Eye (tissue), 1 donor: ENCODE data around the gene FBXO31.
"Not testable (repeated sequence)": the region's sequence is repeated elsewhere in the genome, so short reads cannot be mapped to it uniquely, and the experiment has no call there.

Experiments
- DNase-seq: peaks from one replicate; pipeline ENCODE4 v3.0.0-alpha.2; 2015

Gene FBXO31

DNA sequence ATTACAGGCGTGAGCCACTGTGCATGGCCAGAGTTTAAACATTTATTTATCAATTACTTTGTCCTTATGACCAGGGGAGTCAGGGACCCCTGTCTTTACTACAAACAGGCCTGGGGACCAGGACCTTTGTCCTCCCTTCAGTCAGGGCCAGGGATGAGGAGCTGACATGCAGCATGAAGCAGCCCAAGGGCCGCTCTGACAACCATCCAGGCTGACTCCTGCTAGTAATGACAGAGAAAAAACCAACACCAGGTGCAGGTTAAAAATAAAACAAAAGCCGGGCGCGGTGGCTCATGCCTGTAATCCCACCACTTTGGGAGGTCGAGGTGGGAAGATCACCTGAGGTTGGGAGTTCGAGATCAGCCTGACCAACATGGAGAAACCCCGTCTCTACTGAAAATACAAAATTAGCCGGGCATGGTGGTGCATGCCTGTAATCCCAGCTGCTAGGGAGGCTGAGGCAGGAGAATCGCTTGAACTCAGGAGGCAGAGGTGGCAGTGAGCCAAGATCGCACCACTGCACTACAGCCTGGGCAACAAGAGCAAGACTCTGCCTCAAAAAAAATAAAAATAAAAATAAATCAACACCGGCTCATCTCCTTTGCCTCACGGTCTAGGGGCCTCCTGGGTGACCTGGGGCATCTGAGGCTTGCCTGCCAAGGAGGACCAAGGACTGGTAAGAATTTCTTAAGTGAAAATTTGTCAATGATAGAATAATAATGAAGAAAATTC is 20.6 kb downstream of the FBXO31 start:
- DNase-seq, result not testable (repeated sequence)

DNA sequence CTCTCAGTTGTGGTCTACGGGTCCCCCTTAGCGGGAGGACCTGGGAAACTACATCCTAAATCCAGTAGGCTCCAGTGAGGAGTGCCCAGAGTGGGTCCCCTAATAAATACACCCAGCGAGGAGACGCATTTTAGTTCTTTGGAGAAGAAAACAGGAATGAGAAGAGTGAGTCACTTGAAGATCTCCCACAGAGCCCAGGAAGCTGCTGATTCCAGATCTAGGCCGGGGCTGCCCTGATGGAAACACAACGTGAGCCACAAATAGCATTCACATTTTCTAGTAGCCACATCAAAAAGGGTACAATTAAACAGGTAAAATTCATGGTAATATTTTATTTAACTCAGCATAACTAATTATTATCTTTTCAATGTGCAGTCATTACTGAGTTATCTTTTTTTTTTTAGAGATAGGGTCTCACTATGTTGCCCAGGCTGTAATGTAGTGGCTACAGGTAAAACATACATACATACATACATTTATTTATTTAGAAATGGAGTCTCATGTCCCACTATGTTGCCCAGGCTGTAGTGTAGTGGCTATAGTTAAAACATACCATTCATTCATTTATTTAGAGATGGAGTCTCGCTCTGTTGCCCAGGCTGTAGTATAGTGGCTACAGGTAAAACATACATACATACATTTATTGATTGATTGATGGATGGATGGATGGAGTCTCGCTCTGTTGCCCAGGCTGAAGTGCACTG is 21.5 kb downstream of the FBXO31 start:
- no peak for DNase-seq

DNA sequence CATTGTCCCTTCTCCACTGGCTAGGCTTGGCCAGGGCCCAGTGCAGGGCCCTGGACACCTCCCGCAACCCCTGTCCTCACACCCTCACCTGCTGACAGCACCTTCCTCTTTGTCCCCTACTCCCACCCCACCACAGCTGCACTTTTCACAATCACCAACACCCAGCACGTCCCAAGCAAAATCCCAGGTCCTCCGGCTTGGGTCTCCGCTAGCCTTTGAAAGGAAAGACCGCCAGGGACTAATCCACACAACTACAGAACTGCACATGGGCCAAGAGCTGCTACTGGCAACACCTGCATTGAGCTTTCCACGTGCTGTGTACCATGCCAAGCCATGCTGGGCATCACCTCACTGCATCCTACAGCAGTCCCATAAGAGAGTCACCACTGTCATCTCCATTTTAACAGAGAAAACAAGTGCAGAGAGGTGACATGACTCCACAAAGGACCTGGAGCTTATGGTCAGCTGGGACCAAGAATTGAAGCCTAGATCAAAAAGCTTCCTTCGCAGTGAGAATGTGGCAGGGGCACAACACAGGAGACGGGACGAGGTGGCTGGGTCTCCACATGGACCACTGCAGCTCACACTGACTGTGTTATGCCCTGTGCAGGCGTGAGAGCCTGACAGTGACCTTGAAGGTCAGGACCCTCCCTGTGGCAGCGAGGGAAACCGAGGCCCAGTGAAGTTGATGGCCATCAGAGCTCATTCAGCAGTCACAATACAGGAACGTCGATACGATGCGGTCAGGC is 22.5 kb downstream of the FBXO31 start:
- no peak for DNase-seq

DNA sequence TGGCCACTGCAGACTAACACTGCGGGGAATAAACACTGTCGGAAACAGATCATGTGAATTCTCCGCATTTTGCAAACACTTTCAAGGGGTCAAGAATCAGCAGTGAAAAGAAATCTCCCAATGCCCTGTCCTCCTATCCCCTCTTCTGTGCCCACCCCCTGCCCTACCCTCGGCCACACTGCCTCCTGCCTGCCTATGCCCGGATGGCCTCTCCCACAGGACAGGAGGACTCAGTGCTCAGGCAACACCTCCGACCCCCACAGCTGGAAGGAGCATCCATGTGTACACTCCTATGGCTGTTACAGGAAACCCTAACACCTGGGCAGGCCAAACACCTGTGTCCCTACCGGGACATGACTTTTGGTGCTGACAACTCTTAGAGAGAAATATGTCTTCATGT is 24.5 kb downstream of the FBXO31 start:
- no peak for DNase-seq

DNA sequence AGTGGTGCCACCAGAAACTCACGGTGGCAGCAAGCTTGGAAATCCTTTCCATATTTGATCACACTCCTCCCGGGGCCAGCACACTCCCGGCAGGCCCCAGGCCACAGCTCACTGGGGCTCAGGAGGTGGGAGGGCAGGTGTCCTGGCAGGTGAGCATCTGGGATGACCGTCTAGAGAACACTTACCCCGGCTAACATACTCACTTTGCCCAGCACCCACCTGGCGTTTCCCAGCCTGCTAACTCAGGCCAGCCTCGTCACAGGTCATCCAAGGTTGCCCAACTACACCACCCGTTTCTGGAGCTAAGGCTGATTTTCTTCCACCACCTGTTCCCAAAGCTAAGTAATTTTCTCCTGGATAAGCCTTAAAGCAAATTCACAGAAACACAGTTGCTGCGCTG is 24.9 kb downstream of the FBXO31 start:
- no peak for DNase-seq

DNA sequence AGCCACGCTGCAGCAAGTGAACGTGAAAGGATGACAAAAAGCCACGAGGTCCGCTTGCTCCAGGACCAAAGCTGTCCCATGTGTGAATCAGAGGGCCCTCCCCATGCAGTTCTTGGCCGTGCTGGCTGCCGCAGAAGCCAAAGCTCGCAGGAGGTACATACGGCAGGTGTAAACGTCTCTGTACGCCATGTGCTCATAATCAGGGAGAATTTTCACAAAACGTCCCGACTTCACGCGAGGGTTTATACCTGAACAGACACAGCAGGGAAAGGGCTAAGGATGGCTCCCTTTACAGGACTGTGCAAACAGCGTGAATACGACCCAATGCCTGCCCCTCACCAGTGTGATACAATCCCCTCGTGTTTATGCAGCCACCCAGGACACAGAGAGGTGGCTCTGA is 25.3 kb downstream of the FBXO31 start:
- no peak for DNase-seq

DNA sequence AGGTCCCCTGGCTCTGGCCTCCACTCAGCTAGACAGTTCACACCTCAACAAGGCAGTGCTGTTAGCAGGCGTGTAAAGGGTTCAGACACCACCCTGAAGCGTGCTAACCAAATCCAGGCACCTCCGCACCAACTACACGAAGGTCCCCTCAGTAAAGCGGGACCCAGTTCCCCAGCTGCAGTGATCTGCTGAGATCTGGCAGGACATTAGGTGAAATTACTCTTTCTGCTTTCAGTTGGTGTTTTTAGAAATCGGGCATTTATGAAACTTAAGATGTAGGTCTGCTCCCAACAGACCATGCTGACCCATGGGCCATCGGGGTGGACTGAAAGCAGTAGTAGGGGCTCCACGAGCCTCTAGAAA is 27.1 kb downstream of the FBXO31 start:
- no peak for DNase-seq

DNA sequence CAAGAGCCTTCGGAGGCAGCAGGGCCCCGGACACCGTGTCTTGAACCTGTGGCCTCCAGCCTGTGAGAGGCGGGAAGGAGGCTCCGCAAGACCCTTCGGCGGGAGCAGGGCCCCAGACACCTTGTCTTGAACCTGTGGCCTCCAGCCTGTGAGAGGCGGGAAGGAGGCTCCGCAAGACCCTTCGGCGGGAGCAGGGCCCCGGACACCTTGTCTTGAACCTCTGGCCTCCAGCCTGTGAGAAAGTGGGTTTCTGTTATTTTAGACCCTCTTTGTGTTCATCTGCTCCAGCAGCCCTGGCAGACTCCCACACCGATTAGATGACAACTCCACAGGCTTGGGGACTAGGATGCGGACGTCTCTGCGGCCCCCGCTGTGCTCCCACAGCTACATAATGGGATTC is 30.0 kb downstream of the FBXO31 start:
- DNase-seq, result no peak

DNA sequence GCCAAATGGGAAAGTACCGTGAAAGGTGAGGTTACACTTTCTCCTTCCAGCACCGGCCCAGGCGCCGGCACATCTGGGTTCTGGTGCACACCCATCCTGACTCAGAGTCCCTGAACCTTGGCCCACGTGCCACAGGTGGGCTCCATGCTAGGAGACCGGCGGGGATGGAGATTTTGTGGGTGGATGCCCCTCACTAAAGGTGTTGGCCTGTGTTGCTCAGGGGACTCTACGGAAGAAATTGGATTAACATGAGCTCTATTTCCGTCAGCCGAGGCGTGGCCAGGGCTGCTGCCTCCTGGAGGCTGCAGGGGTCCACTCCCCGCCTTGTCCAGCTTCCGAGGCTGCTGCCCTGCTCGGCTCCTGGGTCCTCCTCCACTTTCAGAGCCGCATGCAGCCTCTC is 30.8 kb downstream of the FBXO31 start:
- DNase-seq, result no peak

DNA sequence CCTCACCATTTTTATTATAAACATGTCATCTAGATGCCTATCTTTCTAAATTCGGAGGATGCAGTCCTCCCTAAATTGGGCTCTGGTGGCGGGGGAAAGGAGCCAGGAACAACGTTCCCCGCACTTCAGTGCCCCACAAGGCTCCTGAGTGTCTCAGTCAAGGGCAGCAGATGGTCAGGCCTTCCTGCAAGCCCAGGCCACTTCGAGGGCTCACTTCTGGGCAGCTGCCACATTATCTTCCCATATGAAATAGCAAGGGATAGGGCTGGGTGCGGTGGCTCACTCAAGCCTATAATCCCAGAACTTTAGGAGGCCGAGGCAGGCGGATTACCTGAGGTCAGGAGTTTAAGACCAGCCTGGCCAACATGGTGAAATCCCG is 32.3 kb downstream of the FBXO31 start:
- DNase-seq, result peak; percentile 46

DNA sequence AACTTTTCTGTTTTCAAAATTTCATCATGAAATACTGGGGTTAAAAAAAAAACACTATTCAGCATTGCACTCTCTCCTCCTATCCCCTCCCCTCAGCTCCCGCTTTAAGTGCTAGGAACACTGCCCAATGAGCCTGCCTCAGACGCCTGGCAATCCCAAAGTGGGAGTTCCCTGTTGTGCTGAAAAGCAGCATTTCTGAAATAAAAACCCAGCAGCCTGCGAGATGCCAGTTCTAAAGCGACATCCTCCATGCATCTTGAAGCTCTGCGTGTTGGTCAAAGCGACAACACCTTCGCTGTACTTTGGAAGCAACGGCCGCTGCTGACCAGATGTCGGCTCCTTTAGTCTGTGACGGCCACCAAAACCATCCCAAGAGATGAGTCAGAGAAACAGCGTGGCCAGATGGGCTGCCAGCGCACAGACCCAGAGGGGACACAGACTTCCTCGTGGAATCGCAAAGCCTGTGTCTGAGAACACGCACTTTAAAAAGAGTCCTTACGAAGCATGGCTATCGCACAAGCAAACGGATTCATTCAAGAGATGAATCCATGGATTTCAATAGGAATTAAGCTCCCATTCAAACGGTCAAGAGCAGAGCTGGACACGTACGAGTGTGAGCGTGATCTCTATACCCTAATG is 32.8 kb downstream of the FBXO31 start:
- DNase-seq, result peak; percentile 59

DNA sequence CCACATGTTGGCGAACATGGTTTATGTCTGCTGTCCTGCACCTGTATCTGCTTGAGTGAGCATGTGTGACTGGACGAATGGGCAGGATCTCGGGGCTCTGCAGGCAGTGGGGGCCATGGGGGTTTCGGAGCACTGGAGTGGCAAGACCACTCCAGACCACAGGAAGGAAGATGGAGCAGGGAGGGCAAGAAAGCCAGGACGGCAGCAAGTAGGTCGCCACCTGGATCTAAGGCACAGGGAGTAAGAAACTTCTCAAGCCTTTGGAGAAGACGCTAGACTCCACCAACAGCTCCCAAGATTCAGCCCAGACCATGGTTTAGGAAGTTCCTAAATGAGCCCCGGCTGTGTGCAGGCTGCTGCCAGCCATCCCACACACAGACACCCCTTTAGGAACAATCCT is 33.5 kb downstream of the FBXO31 start:
- DNase-seq, result no peak

DNA sequence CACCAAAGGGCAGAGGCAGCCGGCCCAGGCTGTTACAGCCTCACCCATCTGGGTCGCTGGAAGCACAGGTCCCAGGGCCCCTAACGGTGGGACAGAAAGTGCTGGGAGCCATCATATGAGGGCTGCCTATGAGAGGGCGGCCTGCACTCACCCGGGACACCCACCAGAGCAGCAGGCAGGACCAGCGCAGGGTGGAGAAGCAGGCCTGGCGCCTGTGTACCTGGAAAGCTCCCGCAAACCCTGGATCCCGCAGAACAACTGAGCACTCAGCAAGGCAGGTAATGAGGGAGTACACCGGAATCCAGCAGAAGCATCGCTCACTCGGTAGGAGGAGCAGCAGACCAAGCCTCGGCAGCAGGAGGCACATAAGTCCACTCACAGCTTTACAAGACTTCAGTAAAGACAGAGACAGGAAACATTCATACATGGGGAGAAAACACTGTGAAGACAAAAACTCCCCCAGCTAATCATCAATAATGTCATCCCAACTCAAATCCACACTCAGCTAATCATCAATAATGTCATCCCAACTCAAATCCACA is 34.9 kb downstream of the FBXO31 start:
- DNase-seq, result no peak

DNA sequence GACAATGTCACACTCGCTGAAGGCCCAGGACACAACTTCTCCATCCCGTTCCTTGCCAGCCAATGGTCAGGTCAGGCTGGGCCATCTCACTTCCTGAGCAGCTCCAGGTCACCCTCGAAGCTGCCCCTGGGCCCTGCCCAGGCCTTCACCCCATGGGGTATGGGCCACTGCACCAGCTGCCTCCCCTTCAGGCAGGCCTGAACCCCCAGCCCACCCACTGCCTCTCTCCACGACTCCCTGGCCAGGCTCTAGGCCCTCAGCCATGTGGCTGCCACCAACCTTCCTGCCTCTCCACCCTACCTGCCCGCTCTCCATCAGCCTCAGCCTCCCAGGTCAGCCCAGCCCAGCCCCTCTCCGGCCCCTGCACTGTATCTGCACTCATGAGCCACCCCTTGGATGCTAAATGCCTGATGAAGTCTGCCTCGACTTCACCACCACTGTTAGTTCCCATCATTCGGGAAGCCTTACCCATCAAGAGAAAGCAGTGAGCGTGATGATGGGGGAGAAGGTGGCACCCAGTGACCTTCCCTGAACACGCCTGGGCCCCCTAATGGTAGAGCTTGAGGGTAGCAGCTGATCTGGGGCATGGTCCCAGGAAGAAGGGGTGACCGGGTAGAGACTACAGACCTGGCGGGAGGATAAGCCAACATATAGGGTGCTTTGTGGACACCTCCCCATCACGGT is 35.5 kb downstream of the FBXO31 start:
- DNase-seq, result no peak

DNA sequence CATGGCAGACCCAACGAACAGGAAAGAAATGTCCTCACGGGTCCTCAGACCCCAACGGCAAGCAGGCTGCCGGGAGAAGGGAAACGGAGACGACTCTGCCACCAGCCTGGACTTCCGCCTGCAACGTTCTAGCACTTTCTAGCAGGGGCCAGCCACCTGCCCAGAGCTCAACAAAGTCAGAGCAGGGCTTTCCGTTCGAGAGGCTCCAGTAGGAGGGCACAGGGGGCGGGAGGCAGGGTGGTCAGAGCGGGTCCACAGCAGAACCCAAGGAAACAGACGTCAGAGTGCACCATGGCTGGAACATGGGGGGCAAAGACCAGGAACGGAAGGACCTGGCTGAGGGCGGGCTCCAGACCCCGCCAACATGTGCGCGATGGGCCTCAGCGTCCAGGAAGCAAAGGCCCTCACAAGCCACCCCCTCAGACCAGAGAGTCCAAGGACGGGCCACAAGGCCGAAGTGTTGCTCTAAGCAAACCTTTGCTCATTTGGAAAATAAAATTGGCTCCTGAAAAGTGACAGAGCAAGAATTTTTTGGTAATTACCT is 37.0 kb downstream of the FBXO31 start:
- no peak for DNase-seq

DNA sequence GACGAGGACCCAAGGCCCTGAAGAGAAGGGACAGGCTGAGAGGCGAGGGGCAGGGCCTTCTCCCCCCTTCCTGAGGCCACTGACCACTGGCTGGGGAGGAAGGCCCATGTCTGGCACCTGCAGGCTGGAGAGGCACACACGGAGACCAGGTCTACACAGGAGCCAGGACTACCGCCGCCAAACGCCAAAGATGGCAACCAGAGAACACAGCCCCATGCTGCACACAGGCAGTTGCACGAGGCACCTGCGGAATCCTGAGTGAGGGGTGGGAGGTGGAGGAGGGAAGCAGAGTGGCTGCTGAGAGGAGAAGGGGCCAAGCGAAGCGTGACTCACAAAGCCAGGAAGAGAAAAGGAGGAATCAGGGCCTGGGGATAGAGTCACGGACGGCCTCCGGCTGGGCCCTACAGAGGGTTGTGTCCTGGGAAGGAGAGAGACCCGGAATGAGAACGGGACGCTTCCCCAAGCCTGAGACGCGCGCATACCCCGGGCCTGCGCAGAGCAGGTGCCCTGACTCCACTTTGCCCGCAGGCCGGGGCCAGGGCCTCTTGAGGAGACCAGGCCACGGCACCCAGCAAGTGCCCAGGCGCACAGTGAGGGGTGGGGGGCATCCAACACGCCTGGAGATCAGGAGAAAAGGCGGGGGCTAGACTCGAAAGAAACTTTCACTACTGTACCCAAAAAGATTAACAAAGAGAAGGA is 37.7 kb downstream of the FBXO31 start:
- peak; percentile 4 for DNase-seq

DNA sequence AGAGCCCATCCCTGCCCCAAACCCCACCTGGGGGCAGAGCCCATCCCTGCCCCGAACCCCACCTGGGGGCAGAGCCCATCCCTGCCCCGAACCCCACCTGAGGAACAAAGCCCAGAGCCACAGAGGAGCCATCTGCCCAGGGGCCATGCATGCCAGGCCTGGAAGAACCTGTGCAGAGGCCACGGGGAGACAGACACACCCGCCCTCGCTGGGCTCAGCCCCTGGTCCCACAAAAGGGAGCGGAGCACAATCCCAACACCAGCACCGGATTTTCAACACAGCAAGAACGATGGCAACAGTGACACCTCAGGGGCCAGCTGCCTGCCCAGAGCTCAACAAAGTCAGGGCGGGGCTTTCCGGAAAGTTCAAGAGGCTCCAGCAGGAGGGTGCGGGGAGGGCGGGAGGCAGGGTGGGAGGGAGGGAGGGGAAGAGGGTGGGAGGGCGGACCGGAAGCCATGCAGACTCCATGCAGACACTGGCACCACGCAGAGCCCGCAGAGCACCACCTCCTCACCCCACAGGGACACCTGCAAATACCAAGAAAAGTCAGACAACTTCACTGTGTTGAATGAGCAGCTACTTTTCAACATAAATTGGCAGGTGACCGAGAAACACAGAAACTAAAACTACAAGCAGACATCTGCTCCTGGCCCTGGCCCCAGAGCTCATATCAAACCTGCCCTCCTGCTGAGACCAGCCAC is 38.5 kb downstream of the FBXO31 start:
- DNase-seq, result peak; percentile 6

DNA sequence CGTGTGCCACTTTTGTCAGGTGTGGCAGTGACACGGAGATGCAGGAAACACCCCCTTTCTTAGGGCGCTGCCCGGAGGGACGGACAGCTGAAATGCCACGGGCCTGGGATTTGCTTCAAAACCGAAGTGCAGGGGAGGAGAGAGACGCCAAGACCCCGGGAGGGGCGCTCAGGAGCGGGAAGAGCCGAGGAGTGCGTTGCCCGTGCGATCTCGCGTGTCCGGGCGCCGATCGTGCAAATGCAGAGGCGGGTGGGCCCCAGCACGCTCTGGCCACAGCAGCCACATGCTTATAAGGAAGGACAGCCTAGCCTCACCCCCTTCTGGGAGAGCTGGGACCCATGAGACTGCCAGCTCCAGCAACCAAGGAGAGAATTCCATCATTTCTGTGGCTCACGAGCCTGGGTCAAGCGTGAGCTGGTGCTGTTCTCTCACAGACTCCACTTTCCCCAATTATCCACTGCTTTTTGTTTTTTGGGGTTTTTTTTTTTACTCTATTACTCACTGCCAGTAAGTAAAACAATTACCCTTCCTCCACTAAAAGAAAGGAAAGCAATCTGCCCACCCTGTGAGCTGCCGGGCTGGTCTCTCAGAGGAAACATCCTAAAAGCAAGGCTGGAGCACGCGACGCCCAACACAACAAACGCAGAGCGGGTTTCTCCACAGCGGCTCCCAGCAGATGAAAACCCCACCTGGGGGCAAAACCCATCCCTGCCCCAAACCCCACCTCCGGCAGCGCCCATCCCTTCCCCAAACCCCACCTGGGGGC is 39.2 kb downstream of the FBXO31 start:
- DNase-seq, result no peak

DNA sequence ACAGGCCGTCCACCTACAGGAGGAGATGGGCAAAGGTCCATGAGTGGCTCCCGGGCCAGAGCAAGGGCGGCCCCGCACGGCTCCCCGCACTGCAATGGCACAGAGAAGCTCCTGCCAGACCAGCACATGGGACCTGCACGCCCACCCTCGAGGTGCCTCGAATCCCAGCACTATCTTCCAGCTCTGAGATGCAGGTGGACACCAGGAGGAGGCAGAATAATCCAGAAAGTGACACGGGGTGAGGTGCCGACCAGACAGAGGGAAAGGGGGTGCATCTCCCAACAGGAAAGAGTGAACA is 39.9 kb downstream of the FBXO31 start:
- DNase-seq, result no peak

DNA sequence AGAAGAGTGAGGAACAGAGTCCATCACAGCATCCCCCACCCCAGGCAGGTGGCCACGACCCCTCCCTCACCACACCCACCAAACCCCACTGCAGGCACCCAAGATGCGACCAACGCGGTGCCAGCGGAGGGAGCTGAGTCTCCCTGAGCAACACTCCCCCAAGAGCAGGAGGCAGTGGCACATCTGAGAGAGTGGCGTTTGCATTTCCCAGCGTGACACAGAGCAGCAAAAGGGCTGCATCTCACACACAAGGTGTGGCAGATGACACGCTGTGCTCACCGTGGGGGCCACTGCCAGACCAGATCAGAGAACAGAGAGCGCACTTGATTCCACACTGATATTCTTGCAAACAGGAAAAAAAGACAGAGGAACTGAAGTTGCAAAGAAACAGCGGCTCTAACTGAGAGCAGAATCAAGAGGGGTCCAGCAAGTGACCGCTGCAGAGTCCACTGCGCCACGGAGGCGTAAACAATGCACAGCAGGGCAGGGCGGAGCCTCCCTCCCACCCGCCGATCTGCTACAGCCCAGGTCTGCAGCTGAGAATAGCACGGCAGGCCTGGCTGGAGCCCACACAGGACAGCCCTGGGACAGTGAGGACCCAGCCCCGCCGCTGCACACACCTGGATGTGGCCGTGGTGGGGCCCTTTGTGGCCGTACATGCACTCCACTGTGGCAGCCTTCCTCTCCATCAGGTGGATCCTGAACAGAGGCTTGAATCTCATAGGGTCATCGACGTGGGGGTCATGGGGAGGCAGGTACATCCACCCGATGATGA is 40.4 kb downstream of the FBXO31 start:
- peak; percentile 54 for DNase-seq
